OCI-LY3 (cell line): Measurements from ENCODE around the gene CPT2.

Source experiments
- H2AFZ ChIP-seq: fragments of 200-600, 300-600 bp; shearing (Covaris generic); 2 replicates; pipeline ENCODE4 v1.6.0; 2014; ENCODE audit warnings: antibody characterized with exemption, low read depth, low read length
- H3K27ac ChIP-seq: fragments of 200-600, 300-600 bp; sonication (generic); 2 replicates; pipeline ENCODE4 v1.5.1; 2014; ENCODE audit warnings: mild to moderate bottlenecking, low read length, moderate library complexity, mixed read lengths
- H3K27me3 ChIP-seq: fragments of 200-600, 300-600 bp; sonication (generic); 2 replicates; pipeline ENCODE4 v1.6.1; 2014; ENCODE audit warnings: low read depth, low read length, mixed read lengths
- H3K36me3 ChIP-seq: fragments of 200-600, 300-600 bp; sonication (generic); replicated peaks from 2 replicates; pipeline ENCODE3; 2014; ENCODE audit warnings: low read depth, low read length, mixed read lengths
- H3K4me1 ChIP-seq: fragments of 300-600, 200-600 bp; sonication (generic); 2 replicates; pipeline ENCODE4 v1.6.1; 2014; ENCODE audit warnings: low read length, mixed read lengths
- H3K4me2 ChIP-seq: fragments of 200-600, 300-600 bp; sonication (generic); 2 replicates; pipeline ENCODE4 v1.6.1; 2014; ENCODE audit warnings: low read length, mixed read lengths
- H3K4me3 ChIP-seq: fragments of 300-600, 200-600 bp; sonication (generic); 2 replicates; pipeline ENCODE4 v1.5.1; 2014; ENCODE audit warnings: antibody characterized with exemption, mild to moderate bottlenecking, low read length, moderate library complexity
- H3K79me2 ChIP-seq: fragments of 300-600, 200-600 bp; shearing (Covaris generic); 2 replicates; pipeline ENCODE4 v1.6.1; 2014; ENCODE audit warnings: mild to moderate bottlenecking, low read length, mixed read lengths
- H3K9ac ChIP-seq: fragments of 300-600, 200-600 bp; shearing (Covaris generic); 2 replicates; pipeline ENCODE4 v1.6.0; 2014; ENCODE audit warnings: mild to moderate bottlenecking, low read length, moderate library complexity
- H3K9me3 ChIP-seq: fragments of 200-600, 300-600 bp; shearing (Covaris generic); 2 replicates; pipeline ENCODE4 v1.6.1; 2014; ENCODE audit warnings: low read length, mixed read lengths; ENCODE audit not compliant: insufficient read depth
- H4K20me1 ChIP-seq: fragments of 200-600, 300-600 bp; sonication (generic); 2 replicates; pipeline ENCODE4 v1.6.1; 2016; ENCODE audit warnings: low read length, mixed read lengths; ENCODE audit not compliant: insufficient read depth
- EZH2phosphoT487 ChIP-seq: fragments of 200-600 bp; shearing (Covaris generic); IDR thresholded peaks from 2 replicates; pipeline ENCODE4 v1.6.1; 2018; ENCODE audit warnings: antibody characterized with exemption, mixed run types, low read depth
- TF ChIP-seq, protein P1 (sequence below): fragments of 200-600, 300-600 bp; sonication (generic); IDR thresholded peaks from 2 replicates; pipeline ENCODE4 v1.5.1; 2014; ENCODE audit warnings: antibody characterized with exemption, low read length, low read depth

Gene CPT2

GRCh38 chr1:53154859-53155438 lies 41.7 kb upstream of the CPT2 start:
- Histone ChIP-seq H3K9me3 (no peaks in the 10 kb centered on the region), H2AFZ (no peak overlapping the region), H3K4me1 (no peaks in the 10 kb centered on the region), H3K36me3 (no peaks in the 10 kb centered on the region), H3K27me3 (no peaks in the 10 kb centered on the region), H3K27ac (no peak overlapping the region), H4K20me1 (no peaks in the 10 kb centered on the region), H3K9ac (no peak overlapping the region), H3K4me3 (no peak overlapping the region), H3K4me2 (no peak overlapping the region), H3K79me2 (no peaks in the 10 kb centered on the region)
- no peak for TF ChIP-seq EZH2phosphoT487
- TF ChIP-seq, protein P1, sequence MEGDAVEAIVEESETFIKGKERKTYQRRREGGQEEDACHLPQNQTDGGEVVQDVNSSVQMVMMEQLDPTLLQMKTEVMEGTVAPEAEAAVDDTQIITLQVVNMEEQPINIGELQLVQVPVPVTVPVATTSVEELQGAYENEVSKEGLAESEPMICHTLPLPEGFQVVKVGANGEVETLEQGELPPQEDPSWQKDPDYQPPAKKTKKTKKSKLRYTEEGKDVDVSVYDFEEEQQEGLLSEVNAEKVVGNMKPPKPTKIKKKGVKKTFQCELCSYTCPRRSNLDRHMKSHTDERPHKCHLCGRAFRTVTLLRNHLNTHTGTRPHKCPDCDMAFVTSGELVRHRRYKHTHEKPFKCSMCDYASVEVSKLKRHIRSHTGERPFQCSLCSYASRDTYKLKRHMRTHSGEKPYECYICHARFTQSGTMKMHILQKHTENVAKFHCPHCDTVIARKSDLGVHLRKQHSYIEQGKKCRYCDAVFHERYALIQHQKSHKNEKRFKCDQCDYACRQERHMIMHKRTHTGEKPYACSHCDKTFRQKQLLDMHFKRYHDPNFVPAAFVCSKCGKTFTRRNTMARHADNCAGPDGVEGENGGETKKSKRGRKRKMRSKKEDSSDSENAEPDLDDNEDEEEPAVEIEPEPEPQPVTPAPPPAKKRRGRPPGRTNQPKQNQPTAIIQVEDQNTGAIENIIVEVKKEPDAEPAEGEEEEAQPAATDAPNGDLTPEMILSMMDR = no peak

GRCh38 chr1:53155534-53155933 lies 41.1 kb upstream of the CPT2 start:
- Histone ChIP-seq H3K4me2 (no peak overlapping the region), H3K79me2 (no peaks in the 10 kb centered on the region), H3K4me3 (no peak overlapping the region), H4K20me1 (no peaks in the 10 kb centered on the region), H3K27me3 (no peaks in the 10 kb centered on the region), H3K27ac (no peak overlapping the region), H3K9ac (no peak overlapping the region), H3K4me1 (no peaks in the 10 kb centered on the region), H3K36me3 (no peaks in the 10 kb centered on the region), H3K9me3 (no peaks in the 10 kb centered on the region), H2AFZ (no peak overlapping the region)
- TF ChIP-seq, protein P1 = no peak
- no peak for TF ChIP-seq EZH2phosphoT487

GRCh38 chr1:53155945-53156344 lies 40.7 kb upstream of the CPT2 start:
- no peaks in the 10 kb centered on the region for H3K79me2 ChIP-seq
- H3K27me3 ChIP-seq = no peaks in the 10 kb centered on the region
- H3K9ac ChIP-seq = no peak overlapping the region
- H3K9me3 ChIP-seq = no peaks in the 10 kb centered on the region
- H2AFZ ChIP-seq = no peak overlapping the region
- no peaks in the 10 kb centered on the region for H4K20me1 ChIP-seq
- no peak overlapping the region for H3K4me3 ChIP-seq
- no peak overlapping the region for H3K27ac ChIP-seq
- TF ChIP-seq EZH2phosphoT487 = no peak
- TF ChIP-seq, protein P1 = no peak
- no peaks in the 10 kb centered on the region for H3K4me1 ChIP-seq
- no peak overlapping the region for H3K4me2 ChIP-seq
- H3K36me3 ChIP-seq = no peaks in the 10 kb centered on the region

GRCh38 chr1:53156783-53157182 lies 39.8 kb upstream of the CPT2 start:
- Histone ChIP-seq H4K20me1 (no peaks in the 10 kb centered on the region), H3K4me3 (no peak overlapping the region), H3K4me2 (no peak overlapping the region), H3K36me3 (no peaks in the 10 kb centered on the region), H3K79me2 (no peaks in the 10 kb centered on the region), H2AFZ (no peak overlapping the region), H3K27ac (no peak overlapping the region), H3K27me3 (no peaks in the 10 kb centered on the region), H3K9me3 (no peaks in the 10 kb centered on the region), H3K4me1 (no peaks in the 10 kb centered on the region), H3K9ac (no peak overlapping the region)
- TF ChIP-seq EZH2phosphoT487 = no peak
- TF ChIP-seq, protein P1 = no peak
